Measurements from ENCODE around the gene HSBP1. TPM values are rescaled to one million over a fixed set of nuclear protein-coding genes. Genes with fewer than 3 reads are reported as not detected.

Gene HSBP1
- total and polyA plus RNA-seq, 9 of the 15 experiments (the other 6 are each of a cell fraction or from before 2014, with no cell fraction given): 84.9 to 677 (median 204) TPM

DNA sequence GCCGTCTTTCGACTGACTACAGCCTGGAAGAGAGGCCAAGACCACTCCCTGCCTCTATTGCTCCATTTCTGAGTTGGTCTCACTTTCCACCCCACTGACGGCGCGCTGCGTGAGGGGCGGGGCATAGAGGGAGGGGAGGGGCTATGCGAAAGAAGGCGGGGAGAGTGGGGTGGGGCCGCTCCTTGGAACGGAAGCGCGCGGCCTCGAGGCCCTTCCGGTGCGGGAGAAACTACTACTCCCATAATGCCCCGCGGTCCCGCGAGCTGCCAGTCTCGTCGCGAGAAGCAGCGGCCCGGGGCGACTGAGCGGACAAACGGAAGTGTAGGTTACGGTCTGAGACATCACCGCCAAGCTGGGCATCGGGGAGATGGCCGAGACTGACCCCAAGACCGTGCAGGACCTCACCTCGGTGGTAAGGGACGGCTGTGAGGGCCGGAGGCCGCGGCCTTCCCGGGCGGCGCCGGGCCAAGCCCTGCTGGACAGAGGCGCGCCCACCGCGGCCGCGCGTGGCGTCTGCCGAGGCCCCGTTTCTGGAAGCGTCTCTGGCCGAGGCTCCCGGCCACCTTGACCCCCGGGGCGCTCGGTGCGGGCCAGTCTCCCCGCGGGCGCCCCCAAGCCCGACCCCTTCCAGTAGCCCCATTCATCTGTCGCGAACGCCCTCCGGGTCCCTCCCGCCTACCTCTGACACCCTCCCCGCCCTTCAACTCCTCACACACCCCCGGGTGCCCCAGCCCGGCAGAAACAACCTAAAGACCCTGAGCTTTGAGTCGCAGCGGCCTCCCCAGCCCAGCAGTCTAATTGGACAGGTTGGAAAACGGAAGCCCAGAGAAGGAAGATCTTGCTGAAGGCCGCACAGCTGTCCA, at the start of gene HSBP1 (continued):
- TF ChIP-seq, protein P1, sequence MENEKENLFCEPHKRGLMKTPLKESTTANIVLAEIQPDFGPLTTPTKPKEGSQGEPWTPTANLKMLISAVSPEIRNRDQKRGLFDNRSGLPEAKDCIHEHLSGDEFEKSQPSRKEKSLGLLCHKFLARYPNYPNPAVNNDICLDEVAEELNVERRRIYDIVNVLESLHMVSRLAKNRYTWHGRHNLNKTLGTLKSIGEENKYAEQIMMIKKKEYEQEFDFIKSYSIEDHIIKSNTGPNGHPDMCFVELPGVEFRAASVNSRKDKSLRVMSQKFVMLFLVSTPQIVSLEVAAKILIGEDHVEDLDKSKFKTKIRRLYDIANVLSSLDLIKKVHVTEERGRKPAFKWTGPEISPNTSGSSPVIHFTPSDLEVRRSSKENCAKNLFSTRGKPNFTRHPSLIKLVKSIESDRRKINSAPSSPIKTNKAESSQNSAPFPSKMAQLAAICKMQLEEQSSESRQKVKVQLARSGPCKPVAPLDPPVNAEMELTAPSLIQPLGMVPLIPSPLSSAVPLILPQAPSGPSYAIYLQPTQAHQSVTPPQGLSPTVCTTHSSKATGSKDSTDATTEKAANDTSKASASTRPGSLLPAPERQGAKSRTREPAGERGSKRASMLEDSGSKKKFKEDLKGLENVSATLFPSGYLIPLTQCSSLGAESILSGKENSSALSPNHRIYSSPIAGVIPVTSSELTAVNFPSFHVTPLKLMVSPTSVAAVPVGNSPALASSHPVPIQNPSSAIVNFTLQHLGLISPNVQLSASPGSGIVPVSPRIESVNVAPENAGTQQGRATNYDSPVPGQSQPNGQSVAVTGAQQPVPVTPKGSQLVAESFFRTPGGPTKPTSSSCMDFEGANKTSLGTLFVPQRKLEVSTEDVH (IDR thresholded peaks at IDR 0.05; ENCODE audit: low read depth, partially characterized antibody): peak; percentile 49
- TF ChIP-seq PHB2 (IDR thresholded peaks at IDR 0.05; ENCODE audit: low read depth): no peak
- no peak for TF ChIP-seq KAT2B (IDR thresholded peaks at IDR 0.05; ENCODE audit: low read depth, low read length)
- peak; percentile 66; the same call in 1 of the 2 replicates for TF ChIP-seq POLR2AphosphoS2 (IDR thresholded peaks at IDR 0.05; ENCODE audit: low read length)
- no peak for TF ChIP-seq RBM17 (IDR thresholded peaks at IDR 0.05; ENCODE audit: borderline replicate concordance, low read depth, low read length)
- TF ChIP-seq ZFP36 (IDR thresholded peaks at IDR 0.05; ENCODE audit: low read depth, low read length, partially characterized antibody): no peak
- 0 out of 2 replicates have a peak, but pooled peaks have one; percentile 21 for TF ChIP-seq ZNF583 (CRISPR knock-in tag; IDR thresholded peaks at IDR 0.05)
- peak in 1 of 2 experiments; percentile 57; a peak in 1 of 4 replicates for TF ChIP-seq NONO (IDR thresholded peaks at IDR 0.05; ENCODE audit: low read depth in 2 of 2, low read length in 1 of 2)
- TF ChIP-seq MAZ (CRISPR knock-in tag; conservative IDR thresholded peaks at IDR 0.05 in 1 of 2, IDR thresholded peaks at IDR 0.05 in 1 of 2): peak; percentile 63 to 90; a peak in 3 of 4 replicates
- TF ChIP-seq CEBPB (tag; IDR thresholded peaks at IDR 0.05): 0 out of 2 replicates have a peak, but pooled peaks have one; percentile 9
- no peak for TF ChIP-seq DNMT1 (IDR thresholded peaks at IDR 0.05)
- TF ChIP-seq CAMTA2 (CRISPR knock-in tag; conservative IDR thresholded peaks at IDR 0.05): no peak
- TF ChIP-seq, protein P2, sequence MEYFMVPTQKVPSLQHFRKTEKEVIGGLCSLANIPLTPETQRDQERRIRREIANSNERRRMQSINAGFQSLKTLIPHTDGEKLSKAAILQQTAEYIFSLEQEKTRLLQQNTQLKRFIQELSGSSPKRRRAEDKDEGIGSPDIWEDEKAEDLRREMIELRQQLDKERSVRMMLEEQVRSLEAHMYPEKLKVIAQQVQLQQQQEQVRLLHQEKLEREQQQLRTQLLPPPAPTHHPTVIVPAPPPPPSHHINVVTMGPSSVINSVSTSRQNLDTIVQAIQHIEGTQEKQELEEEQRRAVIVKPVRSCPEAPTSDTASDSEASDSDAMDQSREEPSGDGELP (CRISPR knock-in tag; IDR thresholded peaks at IDR 0.05; ENCODE audit: borderline replicate concordance): peak; percentile 41; the same call in 1 of the 2 replicates
- TF ChIP-seq, protein P3, sequence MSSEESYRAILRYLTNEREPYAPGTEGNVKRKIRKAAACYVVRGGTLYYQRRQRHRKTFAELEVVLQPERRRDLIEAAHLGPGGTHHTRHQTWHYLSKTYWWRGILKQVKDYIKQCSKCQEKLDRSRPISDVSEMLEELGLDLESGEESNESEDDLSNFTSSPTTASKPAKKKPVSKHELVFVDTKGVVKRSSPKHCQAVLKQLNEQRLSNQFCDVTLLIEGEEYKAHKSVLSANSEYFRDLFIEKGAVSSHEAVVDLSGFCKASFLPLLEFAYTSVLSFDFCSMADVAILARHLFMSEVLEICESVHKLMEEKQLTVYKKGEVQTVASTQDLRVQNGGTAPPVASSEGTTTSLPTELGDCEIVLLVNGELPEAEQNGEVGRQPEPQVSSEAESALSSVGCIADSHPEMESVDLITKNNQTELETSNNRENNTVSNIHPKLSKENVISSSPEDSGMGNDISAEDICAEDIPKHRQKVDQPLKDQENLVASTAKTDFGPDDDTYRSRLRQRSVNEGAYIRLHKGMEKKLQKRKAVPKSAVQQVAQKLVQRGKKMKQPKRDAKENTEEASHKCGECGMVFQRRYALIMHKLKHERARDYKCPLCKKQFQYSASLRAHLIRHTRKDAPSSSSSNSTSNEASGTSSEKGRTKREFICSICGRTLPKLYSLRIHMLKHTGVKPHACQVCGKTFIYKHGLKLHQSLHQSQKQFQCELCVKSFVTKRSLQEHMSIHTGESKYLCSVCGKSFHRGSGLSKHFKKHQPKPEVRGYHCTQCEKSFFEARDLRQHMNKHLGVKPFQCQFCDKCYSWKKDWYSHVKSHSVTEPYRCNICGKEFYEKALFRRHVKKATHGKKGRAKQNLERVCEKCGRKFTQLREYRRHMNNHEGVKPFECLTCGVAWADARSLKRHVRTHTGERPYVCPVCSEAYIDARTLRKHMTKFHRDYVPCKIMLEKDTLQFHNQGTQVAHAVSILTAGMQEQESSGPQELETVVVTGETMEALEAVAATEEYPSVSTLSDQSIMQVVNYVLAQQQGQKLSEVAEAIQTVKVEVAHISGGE (CRISPR knock-in tag; IDR thresholded peaks at IDR 0.05): peak in 1 of 3 experiments; percentile 67; a peak in 2 of 6 replicates
- TF ChIP-seq EP400 (IDR thresholded peaks at IDR 0.05): peak; percentile 57; the same call in 1 of the 2 replicates
- no peak for TF ChIP-seq EZH2 (IDR thresholded peaks at IDR 0.05; ENCODE audit: borderline replicate concordance, low read depth, low read length)
- peak; percentile 58; the same call in 1 of the 2 replicates for TF ChIP-seq SP1 (CRISPR knock-in tag; IDR thresholded peaks at IDR 0.05)
- TF ChIP-seq NR1H2 (CRISPR knock-in tag; IDR thresholded peaks at IDR 0.05): no peak
- TF ChIP-seq KAT8 (IDR thresholded peaks at IDR 0.05; ENCODE audit: low read depth): no peak

Measured in K562 (cell line).